ENCODE data around the gene RHOC. TPM values are rescaled to one million over a fixed set of nuclear protein-coding genes. Genes with fewer than 3 reads are reported as not detected.

Gene RHOC
- total RNA-seq, 1 donor from 2014 or later: 87.5 TPM

GRCh38 chr1:112718691-112719418 lies 11.9 kb upstream of the RHOC start:
- intact Hi-C loops (cut with micrococcal nuclease): loop anchor here (5.0 kb wide), 2 partner anchors 958 to 1038 kb away; partner anchors contain the start of gene PHTF1

- intact Hi-C loops (cut with micrococcal nuclease): loop anchor here (2.0 to 5.0 kb wide), 3 partner anchors 355 to 1040 kb away; partner anchors contain the start of genes LRIG2 and PHTF1
These were observed 10.4 kb upstream of the RHOC start for GRCh38 chr1:112717263-112717873.

GRCh38 chr1:112716133-112716720 lies 9.3 kb upstream of the RHOC start:
- intact Hi-C loops (cut with micrococcal nuclease): loop anchor here (1.0 to 5.0 kb wide), 4 partner anchors 88 to 1041 kb away; partner anchors contain the start of genes LRIG2 and PHTF1

GRCh38 chr1:112715264-112716053 lies 8.5 kb upstream of the RHOC start, which contains the start of gene PPM1J:
Gene PPM1J, minus strand, starts transcription at chr1:112715332. Its CDS starts 31 bp downstream, at chr1:112715301.
- intact Hi-C loops (cut with micrococcal nuclease): loop anchor here (1.0 to 5.0 kb wide), 8 partner anchors 8 to 1213 kb away; partner anchors contain the start of genes CAPZA1, HIPK1, LRIG2 and PHTF1

GRCh38 chr1:112714313-112715263 lies 7.7 kb upstream of the RHOC start:
- intact Hi-C loops (cut with micrococcal nuclease): loop anchor here (1.0 to 5.0 kb wide), 6 partner anchors 7 to 1214 kb away; partner anchors contain the start of genes CAPZA1, HIPK1, PHTF1 and RHOC

- intact Hi-C loops (cut with micrococcal nuclease): loop anchor here (2.0 kb wide), 2 partner anchors 95 to 1215 kb away; partner anchors contain the start of genes CAPZA1, HIPK1 and ST7L
These were observed 6.8 kb upstream of the RHOC start for GRCh38 chr1:112713466-112714312.

- intact Hi-C loops (cut with micrococcal nuclease): no loop called here
These were observed 5.8 kb upstream of the RHOC start for GRCh38 chr1:112712701-112713128.

- intact Hi-C loops (cut with micrococcal nuclease): no loop called here
These were observed 5.3 kb upstream of the RHOC start for GRCh38 chr1:112712191-112712590.

GRCh38 chr1:112711670-112712069 lies 4.7 kb upstream of the RHOC start:
- intact Hi-C loops (cut with micrococcal nuclease): no loop called here

GRCh38 chr1:112711041-112711440 lies 4.1 kb upstream of the RHOC start:
- intact Hi-C loops (cut with micrococcal nuclease): no loop called here

- intact Hi-C loops (cut with micrococcal nuclease): no loop called here
These were observed 3.7 kb upstream of the RHOC start for GRCh38 chr1:112710586-112710985.

GRCh38 chr1:112710159-112710558 lies 3.2 kb upstream of the RHOC start:
- intact Hi-C loops (cut with micrococcal nuclease): no loop called here

GRCh38 chr1:112708489-112708888 lies 1.6 kb upstream of the RHOC start:
- intact Hi-C loops (cut with micrococcal nuclease): no loop called here

- intact Hi-C loops (cut with micrococcal nuclease): no loop called here
These were observed 1.1 kb upstream of the RHOC start for GRCh38 chr1:112708002-112708448.

- intact Hi-C loops (cut with micrococcal nuclease): loop anchor here (1.0 to 2.0 kb wide), 3 partner anchors 8 to 316 kb away; partner anchors contain the start of gene PPM1J
These were observed 484 bp upstream of the RHOC start for GRCh38 chr1:112707221-112708001.

- intact Hi-C loops (cut with micrococcal nuclease): loop anchor here (1.0 kb wide), 3 partner anchors 31 to 251 kb away; partner anchors contain the start of genes CAPZA1, MOV10, SLC16A1 and ST7L
These were observed 1.8 kb downstream of the RHOC start for GRCh38 chr1:112704934-112705627.

- intact Hi-C loops (cut with micrococcal nuclease): no loop called here
These were observed 2.5 kb downstream of the RHOC start for GRCh38 chr1:112704391-112704933.

Measured in T-helper 2 cell treated with Interferon-gamma antibody and Interleukin-4, amounts not matched to agents 100 ng/mL and 5 ng/mL, for 36 hours (primary cell).